NCI-H82 treated with DMSO at 0.1 percent for 48 hours (cell line): ENCODE data around the gene BLOC1S4.
"Not testable (repeated sequence)": the region's sequence is repeated elsewhere in the genome, so short reads cannot be mapped to it uniquely, and the experiment has no call there.

ENCODE experiments used
- DNase-seq: peaks from one replicate; lab custom pipeline; 2025; ENCODE audit not compliant: unreplicated experiment; lab: John Stamatoyannopoulos, UW

The BLOC1S4 gene

GRCh38 chr4:6716958-6717655 lies 1.1 kb downstream of the BLOC1S4 start:
- no peak for DNase-seq

DNA sequence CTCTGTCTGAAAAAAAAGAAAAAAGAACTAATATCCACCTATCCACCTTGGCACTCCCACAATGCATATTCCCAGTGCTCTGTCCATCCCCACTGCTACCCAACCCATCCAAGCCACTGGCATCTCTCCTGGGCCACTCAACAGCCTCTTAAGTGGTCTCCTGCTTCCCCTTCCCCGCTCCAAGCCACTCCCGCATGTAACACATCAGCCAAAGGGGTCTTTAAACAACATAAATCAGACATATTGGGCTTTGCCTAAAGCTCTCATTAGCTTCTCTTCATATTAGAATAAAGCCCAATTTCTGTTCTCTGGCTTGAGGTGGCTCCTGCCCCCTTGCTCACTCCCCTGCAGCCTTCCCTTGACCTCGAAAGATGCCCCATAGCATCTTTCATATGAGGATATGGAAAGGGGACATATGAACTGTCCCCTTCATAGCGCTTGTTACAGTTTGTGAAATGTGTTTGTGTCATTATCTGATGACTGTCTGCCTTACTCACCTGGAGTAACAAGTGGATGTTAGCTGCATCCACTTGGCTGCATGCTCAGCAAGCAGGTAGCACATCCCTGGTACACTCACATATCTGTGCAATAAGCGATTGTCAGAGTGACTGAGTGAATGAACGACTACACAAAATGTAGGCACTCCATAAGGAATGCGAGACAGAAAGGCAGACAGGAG lies 3.1 kb downstream of the BLOC1S4 start:
- DNase-seq: no peak

GRCh38 chr4:6719611-6720179 lies 3.7 kb downstream of the BLOC1S4 start:
- no peak for DNase-seq

DNA sequence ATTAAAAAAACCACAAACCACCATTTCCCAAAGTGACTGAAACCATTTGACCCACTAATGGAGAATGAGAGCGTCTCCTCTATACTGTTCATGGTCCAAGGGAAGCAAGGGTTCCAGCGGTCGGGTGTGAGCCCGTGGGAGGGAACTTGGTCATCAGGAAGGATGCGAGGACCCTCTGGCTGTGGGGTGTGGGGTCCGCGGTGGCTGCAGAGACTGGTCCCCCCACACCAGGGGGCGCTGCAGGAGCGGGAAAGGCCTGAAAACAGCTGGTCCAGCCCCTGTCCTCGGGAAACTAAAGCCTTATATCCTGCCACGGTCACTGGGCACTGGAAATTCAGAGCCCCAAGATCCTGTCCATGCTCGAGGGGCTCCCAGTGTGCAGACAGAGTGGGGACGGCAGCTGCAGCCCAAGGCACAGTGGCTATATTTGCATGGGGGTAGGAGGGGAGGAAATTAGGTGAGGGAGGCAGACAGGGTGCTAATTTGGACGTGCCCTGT lies 4.3 kb downstream of the BLOC1S4 start:
- peak; percentile 21 for DNase-seq

GRCh38 chr4:6721121-6721520 lies 5.1 kb downstream of the BLOC1S4 start:
- DNase-seq: no peak

- DNase-seq: no peak
Measured at GRCh38 chr4:6722891-6723290, 6.9 kb downstream of the BLOC1S4 start.

DNA sequence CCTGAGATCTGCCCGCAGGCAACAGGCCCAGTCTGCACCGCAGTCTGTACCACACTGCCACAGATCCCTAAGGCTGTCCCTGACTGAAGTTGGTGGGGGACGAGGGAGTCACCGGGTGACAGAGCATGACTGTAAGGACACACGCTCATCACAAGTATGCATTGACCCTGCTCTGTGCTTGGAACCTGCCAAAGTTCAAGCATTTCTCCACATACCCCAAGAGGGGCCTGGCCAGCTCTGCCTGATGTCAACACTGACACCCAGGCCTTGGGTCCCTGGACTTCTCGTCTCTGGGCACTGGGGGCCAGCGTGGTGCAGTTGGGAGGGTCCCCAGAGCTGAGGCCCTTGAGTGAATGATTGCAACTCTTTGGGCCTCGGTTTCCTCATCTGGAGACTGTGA lies 7.9 kb downstream of the BLOC1S4 start:
- DNase-seq: no peak

DNA sequence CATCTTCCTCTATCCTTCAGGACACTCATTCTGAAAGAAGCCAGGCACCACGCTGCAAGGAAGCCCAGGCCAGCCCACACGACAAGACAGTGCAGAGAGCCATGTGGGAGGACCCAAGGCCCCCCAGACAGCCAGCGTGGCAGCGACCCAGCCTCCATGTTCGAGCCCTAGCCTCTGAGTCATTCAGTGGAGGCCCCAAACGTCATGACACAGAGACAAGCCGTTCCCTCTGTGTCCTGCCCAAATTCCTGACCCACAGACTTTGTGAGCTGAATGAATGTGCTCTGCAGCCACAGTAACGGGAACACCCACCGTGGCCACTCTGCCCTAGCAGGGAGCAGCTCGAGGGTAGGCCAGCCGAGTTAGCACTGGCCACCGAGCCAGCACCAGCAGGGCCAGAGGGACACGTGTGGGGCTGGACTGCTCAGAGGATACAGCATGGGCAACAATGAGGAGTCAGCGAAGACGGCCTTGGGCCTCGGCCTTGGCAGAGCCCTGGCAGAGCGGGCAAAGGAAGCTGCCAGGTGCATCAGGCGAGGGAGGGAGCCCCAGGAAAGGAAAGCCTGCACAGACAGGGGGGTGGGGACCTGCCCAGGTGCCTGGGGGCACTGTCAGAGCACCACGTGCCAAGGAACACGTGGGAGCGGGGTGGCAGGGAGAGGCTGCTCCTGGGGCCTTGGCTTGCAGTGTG lies 8.6 kb downstream of the BLOC1S4 start:
- no peak for DNase-seq

GRCh38 chr4:6725427-6725961 lies 9.5 kb downstream of the BLOC1S4 start:
- DNase-seq: not testable (repeated sequence)

DNA sequence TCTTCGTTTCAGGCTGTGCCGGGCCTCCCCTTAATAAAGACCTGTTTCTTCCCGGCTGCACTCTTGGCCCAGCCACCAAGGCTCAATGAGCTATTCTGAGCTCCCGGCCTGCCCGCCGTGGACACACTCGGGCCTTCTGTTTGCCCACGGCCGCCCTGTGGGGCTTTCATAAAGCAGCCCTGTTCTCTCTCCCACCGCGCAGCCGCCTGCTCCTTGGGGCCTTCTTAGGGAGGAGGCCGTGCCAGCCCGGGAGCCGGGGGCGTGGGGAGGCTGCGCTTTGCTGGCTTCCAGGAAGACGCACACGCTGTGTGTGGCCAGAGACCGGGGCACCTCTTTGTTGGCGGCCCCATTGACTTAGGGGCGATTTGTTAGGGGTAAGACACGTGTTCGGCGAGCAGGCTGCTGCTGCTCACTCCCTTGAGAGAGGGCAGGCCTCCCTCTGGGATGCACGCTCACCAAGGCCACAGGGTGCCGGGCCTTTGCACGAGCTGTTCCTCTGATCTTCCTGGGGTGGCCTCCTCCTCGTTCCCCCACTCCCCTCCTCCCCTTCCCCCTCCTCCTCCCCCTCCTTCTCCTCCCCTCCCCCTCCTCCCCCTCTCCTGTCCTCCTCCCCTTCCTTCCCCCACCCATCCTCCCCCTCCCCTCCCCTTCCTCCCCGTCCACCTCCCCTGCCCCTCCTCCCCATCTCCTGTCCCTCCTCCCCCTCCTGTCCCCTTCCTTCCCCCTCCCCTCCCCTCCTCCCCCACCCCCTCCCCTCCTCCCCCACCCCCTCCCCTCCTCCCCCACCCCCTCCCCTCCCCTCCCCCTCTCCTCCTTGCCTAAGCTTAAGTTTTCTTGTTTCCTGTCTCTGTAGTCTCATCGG lies 11.3 kb downstream of the BLOC1S4 start:
- DNase-seq: no peak

DNA sequence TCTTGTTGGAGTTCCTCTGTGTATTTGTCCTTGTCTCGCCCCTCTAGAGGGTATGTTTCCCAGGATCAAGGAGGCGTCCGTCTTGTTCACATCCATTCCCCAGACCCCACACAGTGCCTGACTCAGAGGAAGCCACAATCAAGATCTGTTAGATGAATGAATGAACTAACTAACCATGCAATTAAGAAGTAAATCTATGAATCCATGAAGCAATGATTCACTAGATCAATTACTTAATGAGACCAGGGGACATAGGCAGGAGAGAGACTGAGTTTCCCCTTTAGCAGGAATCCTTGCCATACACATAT lies 11.9 kb downstream of the BLOC1S4 start:
- no peak for DNase-seq

DNA sequence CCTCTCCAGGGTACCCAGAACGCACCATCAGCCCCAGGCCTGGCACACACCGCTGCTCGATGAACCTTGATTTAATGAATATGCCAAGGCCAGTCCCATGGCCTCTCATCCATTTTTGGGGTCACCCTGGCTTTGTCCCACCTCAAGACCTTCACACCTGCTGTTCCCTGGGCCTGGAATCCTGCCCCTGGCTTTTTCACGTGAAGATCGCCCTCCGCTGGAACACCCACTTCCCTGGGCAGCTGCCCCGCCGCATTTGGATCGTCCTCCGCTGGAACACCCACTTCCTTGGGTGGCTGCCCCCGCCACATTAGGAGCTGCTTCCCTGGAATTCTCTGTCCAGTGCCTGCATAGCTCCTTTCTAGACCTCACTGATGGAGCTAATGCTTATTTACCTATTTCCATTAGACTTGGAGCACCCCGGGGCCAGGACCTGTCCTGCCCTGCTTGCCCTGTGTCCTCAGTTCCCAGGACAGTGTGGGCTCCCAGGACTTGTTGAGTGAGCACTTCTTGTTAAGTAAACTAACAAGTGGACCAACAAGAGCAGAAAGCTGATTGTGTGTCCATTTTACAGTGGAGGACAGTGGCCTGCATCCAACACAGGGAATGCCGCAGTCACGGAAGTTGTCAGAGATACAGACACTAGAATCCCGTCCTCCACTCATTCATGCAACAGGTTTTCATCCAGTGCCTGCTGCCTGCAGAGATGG lies 12.5 kb downstream of the BLOC1S4 start:
- DNase-seq: no peak

DNA sequence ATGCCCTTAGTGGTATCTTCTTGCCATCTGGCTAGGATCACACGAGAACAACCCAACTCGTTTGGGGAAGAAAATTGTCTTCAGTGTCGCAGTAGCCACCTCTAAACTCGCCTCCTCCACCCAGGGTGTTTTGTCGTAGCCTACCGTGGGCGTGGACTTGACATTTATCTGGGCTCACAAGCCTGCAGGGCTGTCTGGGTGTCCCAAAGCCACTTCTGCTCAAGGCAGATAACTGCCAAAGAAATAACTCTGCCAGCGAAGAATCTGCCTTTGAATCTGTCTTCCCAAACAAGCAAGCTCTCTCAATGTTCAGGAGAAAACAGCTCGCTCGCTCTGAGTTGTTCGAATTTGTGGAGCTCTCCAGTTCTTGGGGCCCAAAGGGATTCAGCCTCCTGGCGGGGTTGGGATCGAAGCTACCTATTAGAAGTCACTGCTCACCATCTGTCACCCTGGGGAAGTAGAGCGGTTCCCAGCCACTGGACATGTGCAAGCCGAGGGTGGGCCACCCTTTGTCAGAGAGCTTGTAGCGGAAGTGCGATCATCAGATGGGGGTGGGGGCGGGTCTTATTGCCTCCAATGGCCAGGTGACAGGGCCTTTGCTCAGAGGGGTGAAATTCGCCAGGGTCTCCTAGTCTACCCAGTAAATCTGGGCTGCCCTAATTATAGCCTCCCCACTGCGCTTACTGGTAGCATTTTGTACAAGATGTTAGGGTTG lies 14.8 kb downstream of the BLOC1S4 start:
- peak; percentile 56 for DNase-seq

DNA sequence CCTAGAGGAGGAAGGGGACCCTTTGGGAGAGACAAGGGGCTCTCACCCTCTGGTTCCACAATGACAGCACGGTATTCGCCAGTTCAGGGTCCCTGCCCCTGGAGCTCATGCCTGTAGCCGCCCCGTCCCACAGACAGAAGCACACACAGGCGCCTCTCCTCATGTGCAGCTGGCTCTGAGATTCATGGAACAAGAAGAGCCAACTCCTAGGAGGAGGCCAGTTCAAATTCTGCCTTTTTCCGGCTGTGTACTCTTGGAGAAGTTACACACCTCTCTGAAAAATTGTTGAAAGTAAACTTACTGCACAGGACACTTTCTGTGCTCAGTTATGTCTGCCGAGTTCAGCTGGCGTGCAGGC lies 15.3 kb downstream of the BLOC1S4 start:
- no peak for DNase-seq

GRCh38 chr4:6731780-6732179 lies 15.8 kb downstream of the BLOC1S4 start:
- DNase-seq: no peak

DNA sequence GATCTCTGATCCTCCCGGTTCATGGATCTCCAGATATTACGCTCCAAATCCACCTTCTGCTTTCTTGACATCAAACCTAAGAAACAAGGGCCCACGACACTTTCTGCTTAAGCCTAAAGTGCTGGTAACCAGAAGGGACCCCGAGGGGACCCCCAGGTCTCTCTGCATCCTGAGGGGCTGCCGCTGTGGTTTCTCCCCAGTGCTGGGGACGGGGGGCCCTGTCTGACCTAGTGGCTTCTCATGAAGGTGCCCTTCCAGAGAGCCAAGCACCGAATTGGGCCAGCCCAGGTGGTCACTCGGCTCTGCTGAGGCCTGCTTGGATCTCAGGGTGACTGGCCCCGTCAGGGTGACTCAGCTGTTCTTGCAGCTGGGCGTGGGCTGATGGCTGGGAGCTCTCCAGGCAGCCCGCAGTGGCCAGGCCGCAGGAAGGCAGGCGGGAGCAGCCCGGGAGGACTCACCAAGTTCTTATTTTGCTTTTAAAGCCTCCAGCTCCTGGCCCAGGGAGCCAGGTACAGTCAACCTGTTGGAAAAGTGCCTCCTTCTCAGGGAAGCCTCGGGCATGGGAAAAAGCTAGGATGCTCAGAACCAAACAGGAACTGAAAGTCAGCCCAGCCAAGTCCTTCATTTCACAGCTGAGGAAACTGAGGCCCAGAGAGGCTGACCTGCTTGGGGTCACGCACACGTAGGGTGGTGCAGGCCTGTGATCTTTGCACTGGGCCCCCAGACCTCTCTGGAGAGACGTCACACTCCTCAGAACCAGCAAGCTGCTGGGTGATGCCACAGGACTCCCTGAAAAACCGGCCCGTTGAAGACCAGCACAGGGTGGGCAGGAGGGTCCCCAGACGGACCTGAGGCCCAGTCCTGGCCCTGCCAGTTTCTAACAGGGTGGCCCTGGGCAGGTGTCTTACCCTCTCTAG lies 16.7 kb downstream of the BLOC1S4 start:
- DNase-seq: no peak

DNA sequence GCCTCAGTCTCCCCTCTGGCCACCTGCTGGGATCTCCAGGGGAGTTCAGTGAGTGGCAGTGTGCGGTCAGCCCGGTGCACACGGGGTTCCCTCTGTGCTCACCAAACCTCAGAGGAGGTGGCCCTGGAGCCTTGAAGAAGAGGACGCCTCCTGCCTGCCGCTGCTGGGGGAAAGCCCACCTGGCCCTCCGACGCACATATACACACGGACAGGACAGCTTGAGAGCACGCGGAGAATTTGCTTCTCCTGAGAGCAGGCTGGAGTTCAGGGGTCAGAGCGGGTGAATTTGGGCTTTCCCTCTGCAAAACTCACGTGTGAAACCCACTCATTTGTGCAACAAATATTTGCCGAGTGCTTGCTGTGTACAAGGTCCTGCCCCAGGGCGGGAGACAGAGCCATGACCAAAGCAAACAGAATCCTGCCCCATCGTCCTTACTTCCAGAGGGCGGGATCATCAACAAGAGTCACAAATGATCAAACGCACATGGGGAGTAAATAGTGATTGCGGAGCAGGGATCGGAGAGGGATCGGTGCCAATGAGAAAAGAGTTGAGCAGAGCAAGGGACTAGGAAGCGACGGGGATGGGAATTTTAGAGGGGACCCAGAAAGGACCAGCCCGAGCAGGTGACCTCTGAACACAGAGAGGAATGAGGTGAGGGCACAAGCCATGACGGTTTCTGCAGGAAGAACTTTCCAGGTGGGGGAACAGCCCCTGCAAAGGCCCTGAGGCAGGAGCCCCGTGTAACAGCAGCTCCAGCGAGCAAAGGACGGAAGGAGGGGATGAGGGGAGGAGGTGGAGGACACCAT lies 17.6 kb downstream of the BLOC1S4 start:
- DNase-seq: no peak
